Measurements from ENCODE around the gene GNPNAT1.

DNA sequence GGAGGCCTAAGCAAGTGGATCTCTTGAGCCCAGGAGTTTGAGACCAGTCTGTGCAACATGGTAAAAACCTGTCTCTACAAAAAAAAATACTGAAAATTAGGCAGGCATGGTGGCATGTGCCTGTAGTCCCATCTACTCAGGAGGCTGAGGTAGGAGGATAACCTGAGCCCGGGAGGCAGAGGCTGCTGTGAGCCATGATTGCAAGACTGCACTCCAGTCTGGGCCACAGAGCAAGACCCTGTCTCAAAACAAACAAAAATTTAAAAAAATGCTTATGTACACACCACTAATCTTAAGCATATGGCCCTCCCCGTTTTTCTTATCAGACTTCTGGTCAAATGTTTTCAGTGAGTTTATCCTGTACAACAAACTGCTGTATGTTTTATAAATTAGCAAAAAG is 1.7 kb upstream of the GNPNAT1 start:
- no peak for TF ChIP-seq CTCF (IDR thresholded peaks at IDR 0.05; ENCODE audit: insufficient read depth, low read length)
- TF ChIP-seq, protein P1, sequence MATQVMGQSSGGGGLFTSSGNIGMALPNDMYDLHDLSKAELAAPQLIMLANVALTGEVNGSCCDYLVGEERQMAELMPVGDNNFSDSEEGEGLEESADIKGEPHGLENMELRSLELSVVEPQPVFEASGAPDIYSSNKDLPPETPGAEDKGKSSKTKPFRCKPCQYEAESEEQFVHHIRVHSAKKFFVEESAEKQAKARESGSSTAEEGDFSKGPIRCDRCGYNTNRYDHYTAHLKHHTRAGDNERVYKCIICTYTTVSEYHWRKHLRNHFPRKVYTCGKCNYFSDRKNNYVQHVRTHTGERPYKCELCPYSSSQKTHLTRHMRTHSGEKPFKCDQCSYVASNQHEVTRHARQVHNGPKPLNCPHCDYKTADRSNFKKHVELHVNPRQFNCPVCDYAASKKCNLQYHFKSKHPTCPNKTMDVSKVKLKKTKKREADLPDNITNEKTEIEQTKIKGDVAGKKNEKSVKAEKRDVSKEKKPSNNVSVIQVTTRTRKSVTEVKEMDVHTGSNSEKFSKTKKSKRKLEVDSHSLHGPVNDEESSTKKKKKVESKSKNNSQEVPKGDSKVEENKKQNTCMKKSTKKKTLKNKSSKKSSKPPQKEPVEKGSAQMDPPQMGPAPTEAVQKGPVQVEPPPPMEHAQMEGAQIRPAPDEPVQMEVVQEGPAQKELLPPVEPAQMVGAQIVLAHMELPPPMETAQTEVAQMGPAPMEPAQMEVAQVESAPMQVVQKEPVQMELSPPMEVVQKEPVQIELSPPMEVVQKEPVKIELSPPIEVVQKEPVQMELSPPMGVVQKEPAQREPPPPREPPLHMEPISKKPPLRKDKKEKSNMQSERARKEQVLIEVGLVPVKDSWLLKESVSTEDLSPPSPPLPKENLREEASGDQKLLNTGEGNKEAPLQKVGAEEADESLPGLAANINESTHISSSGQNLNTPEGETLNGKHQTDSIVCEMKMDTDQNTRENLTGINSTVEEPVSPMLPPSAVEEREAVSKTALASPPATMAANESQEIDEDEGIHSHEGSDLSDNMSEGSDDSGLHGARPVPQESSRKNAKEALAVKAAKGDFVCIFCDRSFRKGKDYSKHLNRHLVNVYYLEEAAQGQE (IDR thresholded peaks at IDR 0.05; ENCODE audit: insufficient replicate concordance, low read depth) = no peak
- TF ChIP-seq POLR2AphosphoS5 (IDR thresholded peaks at IDR 0.05; ENCODE audit: low read depth) = no peak

Measured in HL-60 (cell line).